GM19025 (cell line): Measurements from ENCODE around the gene NEK2.

Experiments
- ATAC-seq: cut with Tn5 transposase; IDR thresholded peaks from one replicate; pipeline ENCODE4 v1.9.1; 2021; ENCODE audit warnings: mild to moderate bottlenecking, low read depth, moderate library complexity; ENCODE audit not compliant: unreplicated experiment

NEK2 gene

DNA sequence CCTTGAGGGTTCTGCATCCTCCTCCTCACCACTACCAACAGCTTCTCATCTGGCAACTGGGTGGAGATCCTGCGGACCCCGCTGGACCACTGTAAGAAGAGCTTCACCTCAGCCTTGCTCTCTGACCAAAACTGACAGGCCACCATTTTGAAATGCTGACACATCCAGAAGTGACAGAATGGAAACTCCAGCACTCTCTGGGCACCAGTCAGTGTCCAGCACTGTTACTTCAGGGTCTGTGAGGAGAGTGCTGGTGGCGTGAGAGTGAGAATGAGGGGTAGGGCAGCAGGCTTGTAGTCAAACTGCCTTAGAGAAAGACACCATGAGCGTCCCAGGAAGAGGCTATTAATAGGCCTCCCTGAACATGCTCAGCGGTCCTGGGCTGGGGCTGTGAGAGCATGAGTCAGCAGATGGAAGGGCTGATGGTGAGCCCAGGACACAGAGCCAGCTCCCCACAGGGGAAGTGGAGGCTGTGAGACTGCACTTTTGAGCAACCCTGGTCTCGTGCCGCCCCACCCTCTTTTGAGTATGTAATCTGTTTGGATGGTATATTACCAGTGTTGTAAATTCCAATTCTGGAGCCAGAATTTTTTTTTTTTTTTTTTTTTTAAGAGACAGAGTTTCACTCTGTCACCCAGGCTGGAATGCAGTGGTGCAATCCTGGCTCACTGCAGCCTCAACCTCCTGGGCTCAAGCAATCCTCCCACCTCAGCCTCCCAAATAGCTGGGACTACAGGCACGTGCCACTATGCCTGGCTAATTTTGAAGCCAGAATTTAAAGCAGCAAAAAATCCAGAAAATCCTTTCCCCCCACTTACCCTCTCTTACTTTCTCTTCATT is 62.1 kb downstream of the NEK2 start:
- no peak for ATAC-seq

DNA sequence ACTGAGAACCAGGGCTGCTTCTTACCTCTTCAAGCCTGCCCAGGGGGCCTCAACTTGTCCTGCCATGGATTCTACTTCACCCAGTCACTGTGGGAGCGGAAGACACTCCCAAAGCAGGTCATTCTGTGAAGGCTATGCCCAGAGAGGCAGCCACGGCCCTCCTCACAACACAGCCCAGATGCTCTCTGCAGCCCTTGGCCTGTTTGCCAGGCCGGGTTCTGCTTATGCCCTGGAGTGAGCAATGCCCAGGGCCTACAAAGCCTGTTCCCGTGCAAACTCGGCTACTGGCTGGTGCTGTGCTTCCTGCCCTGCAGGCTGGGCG is 62.7 kb downstream of the NEK2 start:
- no peak for ATAC-seq
